Stimulated activated naive B cell treated with anti-CD40 and anti-IgM and Interleukin-4, amounts not matched to agents 10 μg/mL and 1 μg/mL and 100 μg/mL, for 72 hours (primary cell): ENCODE measurements around the gene RBM26.
"Not testable (repeated sequence)": the region's sequence is repeated elsewhere in the genome, so short reads cannot be mapped to it uniquely, and the experiment has no call there.

Experiments used
- ATAC-seq, 2 donors: fragments of 150-1000 bp; cut with Tn5 transposase; replicated peaks; 2 replicates each; pipeline ENCODE4 v1.10.0; 2021; ENCODE audit warnings: moderate library complexity in 1 of 2
- DNase-seq: peaks from one replicate; pipeline ENCODE4 v3.0.0; 2021
- H3K27ac Mint-ChIP-seq: one replicate; pipeline ENCODE4 v1.8.0; 2022; ENCODE audit warnings: mild to moderate bottlenecking, mixed read lengths
- H3K27me3 Mint-ChIP-seq, 2 donors: one replicate each; pipeline ENCODE4 v1.8.0; 2022; ENCODE audit warnings: mixed read lengths in 2 of 2
- H3K36me3 Mint-ChIP-seq, 2 donors: one replicate each; pipeline ENCODE4 v1.8.0; 2022; ENCODE audit warnings: mixed read lengths in 2 of 2, mild to moderate bottlenecking in 1 of 2
- H3K4me1 Mint-ChIP-seq, 2 donors: one replicate each; pipeline ENCODE4 v1.8.0; 2022; ENCODE audit warnings: mixed read lengths in 2 of 2, mild to moderate bottlenecking in 1 of 2
- H3K4me3 Mint-ChIP-seq, 2 donors: one replicate each; pipeline ENCODE4 v1.8.0; 2022; ENCODE audit warnings: mild to moderate bottlenecking in 2 of 2, mixed read lengths in 2 of 2, moderate library complexity in 1 of 2
- H3K9me3 Mint-ChIP-seq, 2 donors: one replicate each; pipeline ENCODE4 v1.8.0; 2022; ENCODE audit warnings: mixed read lengths in 2 of 2, mild to moderate bottlenecking in 1 of 2

RBM26 gene

DNA sequence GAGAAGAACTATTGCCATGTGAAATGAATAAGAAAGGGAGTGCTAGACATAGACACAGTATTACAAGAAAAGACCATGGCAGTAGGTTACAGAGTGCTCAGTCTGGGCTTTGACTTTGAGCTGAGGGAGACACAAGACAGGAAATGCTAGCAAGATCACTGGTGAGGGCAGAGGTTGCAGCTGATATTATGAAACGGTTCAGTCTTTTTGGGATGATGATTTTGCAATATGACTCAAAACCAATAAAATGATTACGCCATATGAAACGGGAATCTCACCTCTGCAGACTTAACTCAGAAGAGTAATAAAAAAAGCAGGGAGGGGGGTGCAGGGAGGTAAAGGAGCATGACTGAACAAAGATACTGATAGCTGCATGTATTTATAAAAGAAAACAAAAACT is 123.1 kb downstream of the RBM26 start:
- peaks cover 0 to 4% of the 10 kb centered on the region in 2 donors for H3K27me3 Mint-ChIP-seq
- ATAC-seq = no peak
- H3K27ac Mint-ChIP-seq = no peak overlapping the region
- no peaks in the 10 kb centered on the region for H3K4me1 Mint-ChIP-seq
- H3K36me3 Mint-ChIP-seq = no peaks in the 10 kb centered on the region
- H3K9me3 Mint-ChIP-seq = no peaks in the 10 kb centered on the region
- no peak overlapping the region for H3K4me3 Mint-ChIP-seq
- DNase-seq = no peak

DNA sequence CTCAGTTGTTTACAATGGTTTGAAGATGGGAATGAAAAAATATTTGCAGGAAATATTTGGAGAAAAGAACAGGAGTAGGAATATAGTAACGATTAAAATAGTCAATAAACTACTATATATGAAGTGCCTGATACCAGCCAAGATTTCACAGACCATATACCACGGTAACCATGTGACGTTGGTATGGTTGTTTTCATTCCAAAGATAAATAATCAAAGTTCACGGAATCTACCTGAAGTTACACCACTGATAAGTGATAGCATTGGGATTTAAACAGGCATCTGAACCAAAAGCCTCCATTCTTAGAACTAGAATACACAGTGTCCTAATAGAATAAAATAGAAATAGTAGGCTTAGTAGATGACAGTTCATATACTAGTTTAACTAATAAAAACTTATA is 123.5 kb downstream of the RBM26 start:
- Mint-ChIP-seq H3K36me3 (no peaks in the 10 kb centered on the region), H3K4me1 (no peaks in the 10 kb centered on the region), H3K9me3 (no peaks in the 10 kb centered on the region), H3K4me3 (no peak overlapping the region), H3K27me3 (peaks cover 0 to 4% of the 10 kb centered on the region in 2 donors), H3K27ac (no peak overlapping the region)
- DNase-seq = no peak
- ATAC-seq = no peak

DNA sequence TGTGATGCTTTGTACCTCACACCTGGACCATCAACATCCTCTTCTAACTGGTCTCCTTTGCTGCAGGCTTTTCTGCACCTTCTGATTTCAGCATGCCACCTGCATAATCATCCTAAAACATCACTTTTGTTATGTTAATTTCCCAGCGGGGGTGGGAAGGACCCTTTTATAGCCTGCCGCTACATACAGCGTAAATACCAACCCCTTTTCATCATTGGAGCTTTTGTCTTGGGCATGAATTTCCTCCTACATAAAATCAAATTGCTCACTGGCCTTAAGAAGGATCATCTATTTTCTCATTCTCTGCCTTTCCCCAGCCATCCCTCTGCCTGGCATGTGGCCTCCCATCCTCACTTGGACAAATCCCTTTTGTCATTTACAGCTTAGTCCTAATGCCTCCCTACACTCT is 124.7 kb downstream of the RBM26 start:
- H3K27me3 Mint-ChIP-seq = peaks cover 0 to 9% of the 10 kb centered on the region in 2 donors
- DNase-seq (no peak), ATAC-seq (no peak)
- H3K9me3 Mint-ChIP-seq = no peaks in the 10 kb centered on the region
- H3K4me3 Mint-ChIP-seq = no peak overlapping the region
- H3K27ac Mint-ChIP-seq = no peak overlapping the region
- no peaks in the 10 kb centered on the region for H3K36me3 Mint-ChIP-seq
- no peaks in the 10 kb centered on the region for H3K4me1 Mint-ChIP-seq

DNA sequence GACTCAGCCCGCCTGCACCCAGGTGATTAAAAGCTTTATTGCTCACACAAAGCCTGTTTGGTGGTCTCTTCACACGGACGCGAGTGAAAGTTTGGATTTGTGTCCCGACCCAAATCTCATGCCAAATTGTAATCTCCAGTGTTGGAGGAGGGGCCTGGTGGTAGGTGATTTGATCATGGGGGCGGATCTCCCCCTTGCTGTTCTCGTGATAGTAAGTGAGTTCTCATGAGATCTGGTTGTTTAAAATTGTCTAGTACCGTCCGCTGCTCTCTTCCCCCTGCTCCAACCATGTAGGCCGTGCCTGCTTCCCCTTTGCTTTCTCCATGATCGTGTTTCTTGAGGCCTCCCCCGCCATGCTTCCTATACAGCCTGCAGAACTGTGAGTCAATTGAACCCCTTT is 126.3 kb downstream of the RBM26 start:
- H3K4me1 Mint-ChIP-seq, ATAC-seq, H3K36me3 Mint-ChIP-seq, H3K27ac Mint-ChIP-seq, H3K9me3 Mint-ChIP-seq, DNase-seq, H3K4me3 Mint-ChIP-seq: not testable (repeated sequence)
- peaks cover 7 to 20% of the 10 kb centered on the region in 2 donors for H3K27me3 Mint-ChIP-seq

DNA sequence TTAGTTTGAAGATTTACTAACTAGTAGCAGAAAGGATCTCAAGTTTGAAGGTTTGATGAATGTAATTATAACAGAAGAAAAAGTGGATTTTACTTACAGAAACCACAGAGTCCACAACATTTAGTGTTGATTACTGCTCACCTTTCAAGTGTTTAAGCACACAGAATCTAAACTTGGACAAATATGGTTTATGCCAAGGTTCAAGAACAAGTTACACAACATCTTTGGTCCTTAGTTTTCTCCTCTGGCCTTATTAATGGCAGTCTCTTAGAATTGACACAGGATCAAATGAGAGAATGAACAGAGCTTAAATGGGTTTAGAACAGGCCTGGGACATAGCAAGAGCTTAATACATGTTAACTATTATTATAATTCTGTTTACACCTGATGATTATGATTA is 133.0 kb downstream of the RBM26 start:
- DNase-seq = no peak
- Mint-ChIP-seq H3K9me3 (peaks cover 2 to 4% of the 10 kb centered on the region in 2 donors), H3K4me3 (no peak overlapping the region), H3K27me3 (peaks cover 25 to 27% of the 10 kb centered on the region in 2 donors), H3K27ac (no peak overlapping the region), H3K4me1 (no peaks in the 10 kb centered on the region), H3K36me3 (no peaks in the 10 kb centered on the region)
- ATAC-seq = no peak

DNA sequence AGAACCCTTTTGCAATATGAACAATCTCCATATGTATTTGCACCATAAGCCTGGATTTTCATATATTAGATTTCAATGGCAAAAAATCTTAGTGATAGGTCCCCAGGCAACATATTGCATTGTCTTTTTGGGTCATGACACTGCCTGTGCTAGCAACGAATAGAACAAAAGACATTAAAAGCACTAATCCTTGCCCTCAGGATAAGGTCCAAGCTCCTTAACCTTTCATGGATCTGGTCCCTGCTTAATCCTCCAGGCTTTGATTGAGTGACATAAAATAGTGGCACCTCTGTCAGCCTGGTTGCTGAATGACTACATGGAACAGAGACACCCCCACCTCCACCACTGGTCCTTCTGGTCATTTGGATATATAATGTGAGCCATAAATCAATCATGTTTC is 134.4 kb downstream of the RBM26 start:
- Mint-ChIP-seq H3K4me3 (no peak overlapping the region), H3K27ac (no peak overlapping the region), H3K9me3 (peaks cover 2 to 4% of the 10 kb centered on the region in 2 donors), H3K4me1 (no peaks in the 10 kb centered on the region), H3K36me3 (no peaks in the 10 kb centered on the region), H3K27me3 (peaks cover 20 to 27% of the 10 kb centered on the region in 2 donors)
- DNase-seq (no peak), ATAC-seq (no peak)

DNA sequence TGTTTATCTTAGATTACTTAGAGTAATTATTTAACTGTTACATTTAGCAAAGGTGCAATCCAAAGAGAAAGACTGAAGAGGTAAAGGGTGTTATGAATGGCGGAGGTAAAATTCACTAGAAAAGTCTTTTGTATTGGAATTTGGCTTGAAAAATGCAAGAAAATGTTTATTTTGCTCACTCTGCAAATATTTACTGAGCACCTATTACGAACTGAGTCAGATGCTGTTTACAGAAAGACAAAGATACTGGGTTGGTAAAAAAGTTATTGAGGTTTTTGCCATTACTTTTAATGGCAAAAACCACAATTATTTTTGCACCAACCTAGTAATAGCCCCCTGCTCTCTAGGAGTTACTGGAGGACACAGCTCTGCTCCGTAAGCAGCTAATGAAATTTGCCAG is 135.2 kb downstream of the RBM26 start:
- no peaks in the 10 kb centered on the region for H3K4me1 Mint-ChIP-seq
- no peak overlapping the region for H3K4me3 Mint-ChIP-seq
- peaks cover 2 to 4% of the 10 kb centered on the region in 2 donors for H3K9me3 Mint-ChIP-seq
- DNase-seq = no peak
- no peak for ATAC-seq
- no peaks in the 10 kb centered on the region for H3K36me3 Mint-ChIP-seq
- no peak overlapping the region for H3K27ac Mint-ChIP-seq
- H3K27me3 Mint-ChIP-seq = peaks cover 25 to 34% of the 10 kb centered on the region in 2 donors
